Esophagus mucosa (tissue), 1 donor: ENCODE data around the gene DAPK2. TPM values are rescaled to one million over a fixed set of nuclear protein-coding genes. Genes with fewer than 3 reads are reported as not detected.
A peak's percentile ranks its signal among the peaks of the same experiment; 100 is the strongest.

Experiments used
- ATAC-seq: fragments of 200-7000 bp; cut with Tn5 transposase; one replicate; pipeline ENCODE4 v1.9.1; 2020
- total RNA-seq: library from RNA; stranded (reverse); gene quantifications from one replicate; pipeline ENCODE4 v1.2.4, GENCODE V29; 2023
- donor health status: DM: yes; HTN: yes; CAD: no.

Gene DAPK2
- total RNA-seq, 1 donor from 2014 or later: 9.6 TPM

DNA sequence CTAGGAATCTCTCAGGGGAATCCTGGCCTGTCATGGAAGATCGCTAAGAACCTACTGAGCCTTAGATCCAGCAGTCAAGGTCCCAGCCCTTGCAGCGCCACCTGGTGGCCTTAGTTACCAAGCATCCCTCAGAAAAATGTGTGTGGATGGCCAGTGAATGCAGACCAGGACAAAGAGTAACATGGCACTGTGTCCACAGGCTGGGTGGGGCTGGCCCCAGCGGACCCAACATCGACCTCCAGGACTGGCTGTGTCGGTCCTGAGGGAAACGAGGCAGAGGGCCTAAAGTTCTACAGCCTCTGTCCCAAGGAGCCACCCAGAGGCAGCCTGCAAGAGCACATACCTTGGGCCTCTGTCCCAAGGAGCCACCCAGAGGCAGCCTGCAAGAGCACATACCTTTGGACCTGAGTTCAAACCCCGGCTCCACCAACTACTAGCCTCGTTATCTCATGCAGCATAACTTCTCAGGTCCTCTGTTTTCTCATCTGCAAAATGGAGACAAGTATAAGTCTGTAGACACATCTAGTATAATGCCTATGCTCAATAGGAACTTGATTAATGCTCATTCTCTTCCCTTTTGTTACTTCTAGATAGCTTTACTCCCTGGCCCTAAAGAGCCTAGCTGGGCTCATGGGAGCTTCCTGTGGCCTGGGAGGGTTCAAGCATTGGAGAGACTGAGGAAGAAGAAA lies 155.1 kb downstream of the DAPK2 start:
- peak; percentile 70 for ATAC-seq

DNA sequence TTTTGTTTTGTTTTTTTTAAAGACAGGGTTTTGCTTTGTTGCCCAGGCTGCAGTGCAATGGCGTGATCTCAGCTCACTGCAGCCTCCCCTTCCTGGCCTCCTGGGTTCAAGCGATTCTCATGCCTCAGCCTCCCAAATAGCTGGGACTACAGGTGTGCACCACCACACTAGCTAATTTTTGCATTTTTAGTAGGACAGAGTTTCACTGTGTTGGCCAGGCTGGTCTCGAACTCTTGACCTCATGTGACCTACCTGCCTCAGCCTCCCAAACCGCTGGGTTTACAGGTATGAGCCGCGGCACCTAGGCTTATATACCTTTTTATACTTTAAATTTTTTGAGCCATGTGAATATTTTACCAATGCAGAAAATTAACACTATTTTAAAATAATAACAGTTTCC lies 155.7 kb downstream of the DAPK2 start:
- ATAC-seq: no peak

DNA sequence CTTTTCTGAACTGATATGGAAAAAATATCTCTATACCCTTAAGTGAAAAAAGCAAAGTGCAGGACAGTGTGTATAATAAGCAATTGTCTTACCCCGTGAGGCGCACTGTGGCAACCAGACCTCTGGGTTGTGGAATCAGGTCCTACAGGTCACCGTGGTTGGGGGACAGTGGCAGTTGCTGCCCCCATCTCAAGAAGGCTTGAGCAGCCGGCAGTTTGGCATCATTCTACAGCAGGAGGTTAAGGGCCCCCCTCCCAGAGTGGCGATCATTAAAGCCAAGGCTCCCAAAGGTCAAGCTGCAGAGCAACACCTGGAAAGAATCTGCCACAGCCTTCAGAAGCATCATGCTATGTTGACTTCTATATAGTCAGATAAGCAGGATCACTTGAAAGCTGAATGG lies 156.5 kb downstream of the DAPK2 start:
- no peak for ATAC-seq

DNA sequence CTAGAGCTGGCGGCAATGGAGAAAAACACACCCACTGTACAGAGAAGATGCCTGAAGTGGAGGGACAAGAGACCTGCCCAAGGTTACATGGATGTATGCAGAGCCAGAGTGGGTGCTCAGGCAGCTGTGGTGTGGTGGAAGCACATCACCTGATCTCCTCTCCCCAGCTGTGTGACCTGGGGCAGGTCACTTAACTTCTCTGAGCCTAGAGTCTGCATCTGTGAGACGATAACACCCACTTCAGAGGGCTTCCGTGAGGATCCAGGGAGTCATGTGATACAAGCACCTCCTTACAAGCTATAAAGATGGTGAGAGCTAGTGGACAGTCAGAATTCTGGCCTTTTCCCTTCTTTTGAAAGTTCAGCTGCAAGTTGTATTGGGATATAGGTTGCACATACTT lies 157.5 kb downstream of the DAPK2 start:
- no peak for ATAC-seq

DNA sequence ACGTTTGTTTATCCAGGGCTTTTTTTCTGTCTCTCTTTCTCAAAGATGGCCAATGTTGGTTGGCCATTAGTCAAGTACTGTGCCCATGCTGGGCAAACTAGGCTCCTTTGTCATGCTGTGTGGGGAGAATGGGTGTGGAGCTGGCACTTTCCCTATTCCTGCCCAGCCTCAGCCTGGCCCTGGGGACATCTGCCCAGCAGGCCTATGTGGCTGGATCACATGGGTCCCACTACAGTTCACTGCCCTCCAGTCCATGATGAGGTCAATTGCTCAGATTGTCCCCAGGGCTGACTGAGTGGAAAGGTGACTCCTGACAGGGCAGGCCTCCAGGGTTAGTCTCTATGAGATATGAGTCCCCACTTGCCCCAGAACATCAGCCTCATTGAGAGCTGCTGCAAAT lies 158.1 kb downstream of the DAPK2 start:
- no peak for ATAC-seq

DNA sequence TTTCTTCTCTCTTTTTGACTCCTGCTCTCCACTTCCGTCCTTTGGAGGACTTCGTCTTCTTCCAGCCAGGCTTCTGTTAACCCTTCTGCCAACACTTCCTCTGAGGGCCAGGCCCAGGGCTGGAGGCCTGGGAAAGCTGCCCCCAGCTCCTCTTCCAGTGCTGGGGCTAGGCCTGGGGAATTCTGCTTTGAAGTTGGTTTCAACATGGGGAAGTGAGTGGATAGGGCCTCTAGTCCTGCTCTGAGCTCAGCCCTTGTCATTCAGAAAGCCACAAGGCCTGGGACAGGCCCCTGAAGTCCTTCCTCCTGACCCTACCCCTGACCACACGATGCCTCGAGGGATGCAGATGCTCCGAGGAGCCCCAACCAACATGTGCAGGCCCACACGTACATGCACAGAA lies 158.7 kb downstream of the DAPK2 start:
- no peak for ATAC-seq

DNA sequence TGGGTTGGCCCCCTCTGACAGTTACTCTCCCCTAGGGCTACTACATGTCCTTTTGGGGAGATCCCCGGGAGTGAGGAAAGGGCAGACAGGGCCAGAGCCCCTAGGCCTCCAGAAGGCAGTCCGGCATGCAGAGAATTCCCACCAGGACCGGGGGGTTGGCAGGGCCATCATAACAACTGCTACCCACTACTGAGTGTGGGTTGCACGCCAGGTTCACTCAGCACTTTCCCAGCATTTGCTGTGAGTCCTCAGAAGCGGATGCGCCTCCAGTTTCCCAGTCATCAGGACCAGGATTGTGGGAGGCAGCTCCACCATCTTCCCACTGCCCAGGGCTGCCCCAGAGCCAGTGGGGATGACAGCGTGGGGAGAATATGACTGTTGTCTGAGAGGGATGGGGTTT lies 161.3 kb downstream of the DAPK2 start:
- ATAC-seq: peak; percentile 14

DNA sequence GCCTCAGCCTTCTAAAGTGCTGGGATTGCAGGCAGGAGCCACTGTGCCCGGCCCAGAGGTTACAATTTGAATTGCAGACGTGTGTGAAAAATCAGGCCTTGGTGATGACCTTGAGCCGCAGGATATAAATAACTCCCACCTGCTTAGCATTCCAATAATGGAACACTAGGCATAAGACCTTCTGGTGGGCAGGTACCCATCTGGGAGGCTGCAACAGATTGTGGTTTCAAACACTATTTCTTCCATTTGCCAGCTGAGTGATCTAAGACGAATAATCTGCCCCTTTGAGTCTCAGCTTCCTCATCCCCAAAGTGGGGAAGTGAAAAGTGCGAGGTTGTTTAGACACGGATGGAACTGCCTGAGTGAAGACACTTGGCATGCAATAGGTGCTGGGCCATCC lies 164.9 kb downstream of the DAPK2 start:
- no peak for ATAC-seq

DNA sequence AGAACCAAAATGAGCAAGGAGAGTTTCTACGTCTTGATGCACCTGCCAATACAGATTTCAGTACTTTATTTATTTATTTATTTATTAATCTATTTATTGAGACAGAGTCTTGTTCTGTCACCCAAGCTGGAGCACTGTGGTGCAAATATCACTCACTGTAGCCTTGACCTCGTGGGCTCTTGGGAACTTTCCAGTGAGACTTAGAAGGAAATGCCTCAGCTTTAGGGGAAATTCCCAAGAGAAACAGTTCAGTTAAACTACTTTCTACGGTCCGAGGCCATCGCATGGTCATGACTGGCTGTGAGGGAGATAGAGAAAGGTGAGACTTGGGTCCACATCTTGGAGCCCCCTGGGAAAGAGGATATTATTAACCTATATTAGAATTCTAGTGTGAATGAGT lies 165.5 kb downstream of the DAPK2 start:
- no peak for ATAC-seq

DNA sequence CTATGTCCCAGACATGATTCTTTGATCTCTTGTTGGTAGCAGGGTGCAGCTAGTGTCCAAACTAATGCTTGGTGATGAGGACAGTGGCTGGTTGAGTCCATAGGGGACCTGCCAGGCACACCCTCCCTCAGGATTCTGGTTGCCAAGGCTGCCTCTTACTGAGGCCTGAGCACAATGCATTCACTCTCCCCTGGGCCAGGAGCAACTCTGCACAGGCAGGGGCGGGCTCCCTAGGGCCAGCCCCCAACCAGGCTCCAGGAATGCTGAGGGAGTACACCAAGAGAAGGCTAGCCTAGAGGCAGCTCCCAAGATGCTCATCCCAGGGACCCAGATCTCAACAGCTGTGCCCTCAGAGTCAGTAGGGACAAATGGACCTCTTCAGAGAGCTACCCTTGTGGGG lies 166.3 kb downstream of the DAPK2 start:
- ATAC-seq: no peak

DNA sequence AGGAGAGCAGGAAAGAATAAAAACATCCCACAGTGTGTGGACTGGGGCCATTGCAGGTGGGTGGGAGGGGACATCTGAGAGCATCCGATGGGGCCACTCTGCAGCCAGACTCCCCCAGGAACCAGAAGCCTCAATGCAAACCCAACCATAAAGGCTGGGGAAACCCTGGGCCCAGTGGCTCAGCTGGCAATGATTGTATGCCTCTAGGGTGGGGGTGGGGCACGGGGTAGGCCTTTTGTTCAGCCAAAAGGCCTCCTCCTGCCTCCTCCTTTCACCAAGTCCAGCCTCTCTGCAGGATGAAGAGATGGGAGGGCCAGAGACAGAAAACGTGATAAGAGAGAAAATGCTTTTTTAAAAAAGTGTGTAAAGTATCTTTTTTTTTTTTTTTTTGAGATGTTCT lies 167.1 kb downstream of the DAPK2 start:
- no peak for ATAC-seq

DNA sequence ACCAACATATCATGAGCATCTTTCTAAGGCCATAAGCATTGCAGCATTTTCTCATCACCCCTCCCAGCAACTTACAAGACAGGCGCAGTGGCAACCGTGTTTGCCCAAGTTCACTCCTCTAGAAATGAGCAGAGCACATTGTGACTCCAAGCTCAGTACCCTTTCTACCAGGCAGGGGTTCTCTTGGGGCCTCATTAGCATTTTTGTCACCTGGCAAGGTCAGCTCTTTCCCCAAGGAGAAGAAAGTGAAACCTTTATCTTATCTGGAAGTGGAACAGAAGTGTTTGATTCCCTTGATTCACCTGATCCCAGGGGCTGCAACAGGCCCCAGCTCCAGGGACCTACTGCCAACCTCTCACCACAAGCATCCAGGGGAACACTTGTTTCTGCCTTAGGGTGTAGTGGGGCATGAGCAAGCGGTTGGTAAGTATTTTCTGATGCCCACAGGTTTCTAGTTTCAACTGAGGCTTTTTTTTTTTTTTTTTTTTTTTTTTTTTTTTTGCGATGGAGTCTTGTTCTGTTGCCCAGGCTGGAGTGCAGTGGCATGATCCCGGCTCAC lies 168.5 kb downstream of the DAPK2 start:
- ATAC-seq: no peak

DNA sequence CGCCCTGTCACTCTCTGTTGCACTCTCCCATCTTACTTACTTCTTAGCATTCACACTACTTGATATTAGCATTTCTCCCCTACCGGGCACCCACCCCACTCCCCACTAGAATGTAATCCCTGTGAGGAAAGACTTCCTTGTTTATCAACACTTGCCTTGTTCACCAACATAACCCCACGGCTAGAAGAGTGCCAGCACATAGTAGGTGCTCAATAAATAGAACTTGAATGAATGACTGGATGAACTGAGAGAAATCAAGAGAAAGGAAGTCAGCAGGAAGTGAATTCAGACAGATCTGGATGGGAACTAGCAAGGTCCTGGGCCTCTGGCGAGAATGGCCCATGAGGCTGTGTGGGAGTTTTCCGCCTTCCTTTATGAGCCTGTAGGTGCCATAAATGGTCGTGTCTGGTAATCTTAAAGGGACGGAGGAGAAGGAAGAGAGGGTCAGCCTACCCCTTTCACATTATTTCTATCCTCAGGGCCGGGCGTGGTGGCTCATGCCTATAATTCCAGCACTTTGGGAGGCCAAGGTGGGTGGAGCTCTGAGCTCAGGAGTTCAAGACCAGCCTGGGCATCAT lies 170.1 kb downstream of the DAPK2 start:
- no peak for ATAC-seq

DNA sequence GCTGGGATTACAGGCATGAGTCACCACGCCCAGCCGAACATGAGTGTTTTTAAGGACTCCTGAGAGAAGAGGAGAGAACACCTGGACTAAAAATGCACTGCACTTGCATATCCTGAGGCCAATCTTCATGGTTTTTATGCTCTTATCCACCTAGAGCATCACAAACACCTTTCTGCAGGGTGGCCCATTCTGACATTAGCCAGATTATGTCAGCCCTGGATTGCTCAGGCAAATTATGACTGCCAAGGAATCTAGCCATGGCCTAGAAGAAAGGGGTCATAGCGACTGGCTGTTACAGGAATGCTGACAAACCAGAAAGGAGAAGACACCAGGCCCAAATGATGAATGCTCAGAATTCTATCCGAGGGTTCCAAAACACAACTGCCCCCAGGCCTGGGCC lies 171.7 kb downstream of the DAPK2 start:
- ATAC-seq: peak; percentile 32

DNA sequence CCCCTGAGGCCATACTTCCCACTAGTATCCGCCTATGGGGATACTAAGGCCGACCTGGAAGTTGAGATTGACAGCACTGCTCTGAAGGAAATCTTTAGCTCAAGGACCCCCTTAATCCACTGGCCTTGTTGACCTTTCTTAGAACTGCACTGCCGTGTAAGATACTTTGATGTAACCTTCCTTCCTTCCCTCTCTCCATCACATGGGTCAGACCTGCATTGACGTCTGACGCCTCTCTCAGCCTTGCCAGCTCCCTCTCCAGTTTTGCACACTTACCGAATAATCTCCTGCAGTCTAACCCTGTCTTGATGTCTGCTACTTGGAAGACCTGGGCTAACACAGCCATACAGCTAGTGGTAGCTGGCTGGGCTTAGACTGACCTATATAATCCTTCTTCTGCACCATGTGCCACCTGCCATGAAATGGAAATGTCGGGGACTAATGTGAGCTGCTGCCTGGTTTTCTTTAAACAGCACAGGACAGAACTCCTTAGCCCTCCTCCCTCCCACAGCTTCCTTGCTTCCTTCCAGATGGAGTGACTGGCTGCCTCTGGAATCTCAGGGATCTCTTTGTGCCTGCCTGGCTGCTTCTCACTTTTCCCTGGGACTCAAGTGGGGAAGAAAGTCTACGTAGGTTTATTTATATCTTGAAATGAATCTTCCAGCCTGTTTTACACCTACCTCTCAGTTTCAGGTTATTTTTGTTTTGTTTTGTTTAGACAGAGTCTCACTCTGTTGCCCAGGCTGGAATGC lies 173.3 kb downstream of the DAPK2 start:
- ATAC-seq: no peak

DNA sequence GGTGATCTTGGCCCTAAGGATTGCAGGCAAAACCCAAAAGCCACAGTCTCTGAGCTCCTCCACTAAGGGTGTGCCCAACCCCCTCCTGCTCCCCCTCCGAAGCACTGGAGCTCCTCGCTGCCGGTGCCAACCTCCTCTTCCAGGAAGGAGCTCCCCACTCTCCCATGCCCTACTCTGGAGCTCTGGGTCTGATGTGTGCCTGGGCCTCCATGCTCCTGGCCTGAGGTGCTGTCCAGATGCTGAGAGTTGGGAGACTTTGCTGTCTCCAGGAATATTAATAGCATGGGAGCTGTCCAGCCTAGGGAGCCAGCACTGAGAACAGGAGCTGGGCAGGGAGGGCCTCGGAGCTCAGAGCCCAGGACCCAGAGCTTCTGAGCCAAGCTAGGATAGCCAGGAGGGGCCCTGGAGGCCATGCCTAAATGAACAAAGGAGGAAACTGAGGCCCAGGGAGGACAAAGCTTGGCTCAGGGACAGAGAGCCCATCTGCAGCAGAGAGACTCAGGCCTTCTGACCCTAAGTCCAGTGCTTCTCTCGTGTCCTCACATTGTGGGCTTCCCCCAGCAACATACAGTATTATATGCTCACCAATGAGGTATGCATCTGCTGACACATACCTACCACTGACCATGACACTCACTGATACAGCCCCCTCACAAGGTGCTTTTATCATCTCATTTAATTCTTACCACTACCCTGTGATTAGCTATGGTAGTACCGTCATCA lies 175.6 kb downstream of the DAPK2 start:
- ATAC-seq: peak; percentile 79

DNA sequence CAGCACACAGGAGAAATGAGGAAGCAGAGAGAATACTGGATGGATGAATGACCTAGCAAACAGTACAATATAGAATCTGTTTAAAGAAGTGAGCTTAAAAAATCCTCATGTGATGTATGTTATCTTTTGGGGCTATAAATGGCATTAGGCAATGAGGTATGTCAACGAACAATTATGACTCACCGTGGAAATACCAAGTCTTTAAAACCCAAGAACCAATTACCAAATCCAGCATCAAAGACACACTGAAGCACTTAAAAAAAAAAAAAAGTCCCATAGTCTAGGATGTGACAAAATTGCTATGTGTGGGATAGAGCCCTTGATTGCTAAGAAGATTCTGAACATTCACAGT lies 176.3 kb downstream of the DAPK2 start:
- ATAC-seq: no peak

DNA sequence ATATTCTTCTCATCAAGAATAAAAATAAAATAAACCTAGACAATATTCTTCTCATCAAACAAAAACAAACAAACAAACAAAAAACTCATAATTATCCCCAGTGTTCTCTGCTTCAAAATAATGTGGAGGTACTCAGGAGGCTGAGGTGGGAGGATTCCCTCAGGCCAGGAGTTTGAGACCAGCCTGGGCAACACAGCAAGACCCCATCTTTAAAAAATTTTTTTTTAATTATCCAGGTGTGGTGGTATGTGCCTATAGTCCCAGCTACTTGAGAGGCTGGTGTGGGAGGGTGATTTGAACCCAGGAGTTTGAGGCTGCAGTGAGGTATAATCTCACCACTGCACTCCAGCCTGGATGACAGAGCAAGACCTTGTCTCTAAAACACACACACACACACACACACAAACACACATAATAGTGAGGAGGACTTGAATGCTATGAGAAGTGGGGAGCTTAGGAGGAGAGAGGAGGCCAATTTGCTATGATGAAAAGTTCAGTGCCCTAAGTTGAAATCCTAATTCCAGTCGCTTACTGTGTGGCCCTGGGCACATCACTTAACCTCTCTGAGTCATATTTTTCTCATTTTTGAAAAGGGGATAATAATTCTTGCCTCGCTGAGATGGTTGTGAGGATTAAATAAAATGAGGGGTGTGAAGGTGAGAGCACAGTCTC lies 176.8 kb downstream of the DAPK2 start:
- no peak for ATAC-seq

DNA sequence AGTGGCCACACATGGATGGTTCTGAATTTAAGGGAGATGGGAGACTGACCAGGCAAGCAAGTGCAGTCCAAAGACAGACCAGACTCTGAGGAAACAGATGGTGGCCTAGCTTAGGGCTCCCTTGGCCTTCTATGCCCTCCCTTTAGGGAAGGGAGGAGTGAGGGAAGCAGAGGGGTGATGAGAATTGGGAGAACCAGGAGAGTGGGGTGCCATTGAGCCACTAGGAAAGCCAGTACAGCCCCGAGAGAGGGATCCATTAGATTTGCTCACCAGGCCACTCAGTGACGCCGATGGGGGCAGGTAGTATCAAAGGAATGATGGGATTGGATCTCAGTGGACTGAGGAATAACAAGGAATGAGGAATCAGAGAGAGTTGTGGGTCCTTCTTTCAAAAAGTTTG lies 182.1 kb downstream of the DAPK2 start:
- ATAC-seq: no peak

DNA sequence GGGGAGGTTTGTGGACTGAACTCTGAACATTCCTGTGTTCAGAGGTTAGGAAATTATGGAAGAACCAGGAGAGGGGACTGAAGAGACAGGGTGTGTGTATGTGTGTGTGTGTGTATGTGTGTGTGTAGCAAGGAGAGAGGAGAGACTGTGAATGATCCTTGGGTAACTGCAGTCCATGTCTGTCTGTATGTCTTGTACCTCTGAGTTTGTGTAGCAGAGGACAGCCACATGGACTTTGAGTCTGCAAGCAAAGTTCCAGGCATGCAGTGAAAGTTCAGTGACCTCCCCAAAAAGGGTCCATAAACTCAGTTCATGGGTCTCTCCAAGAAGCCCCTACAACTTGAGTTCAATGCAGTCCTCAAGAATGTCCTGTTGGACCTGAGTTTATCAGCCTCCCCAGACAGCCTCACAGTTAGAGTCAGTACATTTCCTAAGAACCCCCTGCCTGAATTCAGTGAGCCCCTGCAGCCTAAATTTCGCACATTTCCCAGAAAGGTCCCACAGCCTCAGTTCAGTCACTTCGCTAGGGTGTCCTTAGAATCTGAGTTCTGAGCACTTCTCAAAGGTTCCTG lies 184.3 kb downstream of the DAPK2 start:
- no peak for ATAC-seq

DNA sequence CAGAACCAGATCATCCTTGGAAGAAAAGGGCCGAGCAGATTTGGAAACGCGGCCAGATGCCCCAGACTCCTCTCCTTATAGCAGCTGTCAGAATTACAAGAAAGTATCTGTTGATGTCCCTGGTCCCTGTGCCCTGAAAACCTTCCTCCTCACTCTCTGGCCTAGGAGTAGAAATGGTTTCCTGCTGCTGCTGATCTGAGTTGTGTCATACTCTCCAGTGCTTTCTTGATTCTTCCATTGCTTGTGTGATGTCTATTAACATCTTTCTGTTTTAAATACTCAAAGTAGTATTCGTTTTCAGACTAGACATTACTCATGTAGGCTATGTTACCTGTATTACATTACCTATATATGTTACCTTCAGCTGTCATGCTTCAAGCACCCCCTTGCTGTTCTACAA lies 185.7 kb downstream of the DAPK2 start:
- no peak for ATAC-seq

DNA sequence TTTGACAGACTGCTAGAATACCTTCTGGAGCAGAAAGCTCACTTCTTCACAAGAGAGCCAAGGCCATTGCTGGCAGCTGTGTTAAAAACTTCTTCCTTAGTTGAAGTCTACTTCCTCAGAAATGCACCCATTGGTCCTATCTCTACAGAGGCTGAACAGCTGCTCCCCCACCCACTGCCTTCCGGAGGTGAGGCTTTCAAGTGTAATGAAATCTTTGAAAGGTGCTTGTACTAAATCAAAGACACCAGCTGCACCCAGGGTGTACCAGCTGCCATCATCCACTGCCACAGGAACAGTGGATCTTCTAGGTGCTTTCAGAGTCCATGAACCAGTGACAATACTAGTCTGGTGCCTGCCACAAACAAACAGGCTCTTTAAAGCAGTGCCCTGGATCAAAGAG lies 186.1 kb downstream of the DAPK2 start:
- no peak for ATAC-seq
